SK-N-MC (cell line): ENCODE data around the gene PYGB.

Experiments
- EZH2 ChIP-seq: fragments of 200-600 bp; sonication (generic); IDR thresholded peaks from one replicate; pipeline ENCODE4 v1.6.1; 2017; ENCODE audit warnings: antibody characterized with exemption
- POLR2AphosphoS5 ChIP-seq: IDR thresholded peaks from 2 replicates; pipeline ENCODE4 v1.6.1; 2012; ENCODE audit warnings: mild to moderate bottlenecking, low read depth, low read length, borderline replicate concordance

- no peak for TF ChIP-seq EZH2
- TF ChIP-seq POLR2AphosphoS5 = no peak
These were observed 43.0 kb downstream of the PYGB start for GRCh38 chr20:25290646-25291431.
